WTC11 (cell line): Measurements from ENCODE around the gene C1orf159. TPM values are rescaled to one million over a fixed set of nuclear protein-coding genes. Genes with fewer than 3 reads are reported as not detected.

ENCODE experiments used
- ATAC-seq: fragments of 200-7000 bp; cut with Tn5 transposase; 2 replicates; pipeline ENCODE4 v1.10.0; 2021; ENCODE audit warnings: mild to moderate bottlenecking, moderate library complexity
- CTCF ChIA-PET: fragments of 300-600 bp; sonication (Branson Sonifier 250); formaldehyde crosslinking; loops from one replicate; lab custom pipeline; 2021; ENCODE audit warnings: antibody characterized with exemption; lab: Charles Lee
- POLR2A ChIA-PET: fragments of 350-600 bp; sonication (Branson Sonifier 250); formaldehyde crosslinking; loops from one replicate; lab custom pipeline; 2021; ENCODE audit warnings: antibody characterized with exemption; lab: Charles Lee
- DNase-seq: peaks from one replicate; pipeline ENCODE4 v3.0.0; 2021; ENCODE audit warnings: low spot score
- H3K27ac Mint-ChIP-seq: 2 replicates; pipeline ENCODE4 v1.8.0; 2021; ENCODE audit warnings: mixed read lengths
- H3K27me3 Mint-ChIP-seq: 2 replicates; pipeline ENCODE4 v1.8.0; 2021; ENCODE audit warnings: low read depth, mild to moderate bottlenecking, moderate library complexity, mixed read lengths
- H3K36me3 Mint-ChIP-seq: 2 replicates; pipeline ENCODE4 v1.8.0; 2021; ENCODE audit warnings: mixed read lengths
- H3K4me1 Mint-ChIP-seq: 2 replicates; pipeline ENCODE4 v1.8.0; 2022; ENCODE audit warnings: mixed read lengths
- H3K4me3 Mint-ChIP-seq: 2 replicates; pipeline ENCODE4 v1.8.0; 2021; ENCODE audit warnings: mild to moderate bottlenecking, moderate library complexity, mixed read lengths
- H3K9me3 Mint-ChIP-seq: 2 replicates; pipeline ENCODE4 v1.8.0; 2021; ENCODE audit warnings: mixed read lengths
- AR ChIP-seq: fragments of 250-450 bp; sonication (Bioruptor Pico); IDR thresholded peaks from 2 replicates; pipeline ENCODE4 v1.9.0; 2021; ENCODE audit warnings: mild to moderate bottlenecking
- ATF2 ChIP-seq: sonication (generic); formaldehyde crosslinking; IDR thresholded peaks from 2 replicates; pipeline ENCODE4 v1.8.1; 2022; ENCODE audit warnings: low read depth, missing genetic modification reagents, borderline replicate concordance
- ETV6 ChIP-seq: sonication (generic); formaldehyde crosslinking; IDR thresholded peaks from 2 replicates; pipeline ENCODE4 v1.8.1; 2022; ENCODE audit warnings: mild to moderate bottlenecking, missing genetic modification reagents
- HMGXB4 ChIP-seq: sonication (generic); formaldehyde crosslinking; IDR thresholded peaks from 2 replicates; pipeline ENCODE4 v1.8.1; 2023; ENCODE audit warnings: mild to moderate bottlenecking, moderate library complexity, missing genetic modification reagents
- MAX ChIP-seq: sonication (generic); formaldehyde crosslinking; IDR thresholded peaks from 2 replicates; pipeline ENCODE4 v1.8.0; 2022; ENCODE audit warnings: mild to moderate bottlenecking, missing genetic modification reagents
- NR1H2 ChIP-seq: sonication (generic); formaldehyde crosslinking; IDR thresholded peaks from 2 replicates; pipeline ENCODE4 v1.9.0; 2021; ENCODE audit warnings: mild to moderate bottlenecking, moderate library complexity, missing genetic modification reagents
- PRRX2 ChIP-seq: fragments of 250-450 bp; sonication (Bioruptor Pico); IDR thresholded peaks from 2 replicates; pipeline ENCODE4 v1.8.0; 2021; ENCODE audit warnings: mild to moderate bottlenecking
- RELA ChIP-seq: sonication (generic); formaldehyde crosslinking; IDR thresholded peaks from 2 replicates; pipeline ENCODE4 v1.8.1; 2022; ENCODE audit warnings: missing genetic modification reagents, mild to moderate bottlenecking, borderline replicate concordance
- TCF7 ChIP-seq: sonication (generic); formaldehyde crosslinking; IDR thresholded peaks from 2 replicates; pipeline ENCODE4 v1.8.0; 2022; ENCODE audit warnings: mild to moderate bottlenecking, low read depth, missing genetic modification reagents, moderate library complexity
- TEAD1 ChIP-seq: sonication (generic); formaldehyde crosslinking; IDR thresholded peaks from 2 replicates; pipeline ENCODE4 v1.8.0; 2022; ENCODE audit warnings: mild to moderate bottlenecking, missing genetic modification reagents
- ZNF121 ChIP-seq: sonication (generic); formaldehyde crosslinking; IDR thresholded peaks from 2 replicates; pipeline ENCODE4 v1.8.0; 2023; ENCODE audit warnings: missing genetic modification reagents
- ZNF416 ChIP-seq: fragments of 250-450 bp; sonication (Bioruptor Pico); IDR thresholded peaks from 2 replicates; pipeline ENCODE4 v1.9.0; 2021; ENCODE audit warnings: mild to moderate bottlenecking, inconsistent platforms
- ZNF423 ChIP-seq: fragments of 250-450 bp; sonication (Bioruptor Pico); IDR thresholded peaks from 2 replicates; pipeline ENCODE4 v2.1.2; 2022; ENCODE audit warnings: mild to moderate bottlenecking, moderate library complexity
- ZNF425 ChIP-seq: fragments of 250-450 bp; sonication (Bioruptor Pico); conservative IDR thresholded peaks from 2 replicates; pipeline ENCODE4 v1.9.0; 2021; ENCODE audit warnings: mild to moderate bottlenecking
- total RNA-seq: library from RNA; stranded (reverse); gene quantifications from 3 replicates; pipeline ENCODE4 v1.2.3, GENCODE V29; 2021
- TF ChIP-seq, protein P1 (sequence below): sonication (generic); formaldehyde crosslinking; IDR thresholded peaks from 2 replicates; pipeline ENCODE4 v1.8.1; 2023; ENCODE audit warnings: mild to moderate bottlenecking, missing genetic modification reagents, moderate library complexity
- TF ChIP-seq, protein P2 (sequence below): sonication (generic); formaldehyde crosslinking; IDR thresholded peaks from 2 replicates; pipeline ENCODE4 v1.8.1; 2022; ENCODE audit warnings: mild to moderate bottlenecking, moderate library complexity, missing genetic modification reagents
- TF ChIP-seq, protein P3 (sequence below): fragments of 250-450 bp; sonication (Bioruptor Pico); IDR thresholded peaks from 2 replicates; pipeline ENCODE4 v1.9.0; 2021; ENCODE audit warnings: mild to moderate bottlenecking

The C1orf159 gene
- total RNA-seq, 1 experiment from 2014 or later: 17.8 TPM

DNA sequence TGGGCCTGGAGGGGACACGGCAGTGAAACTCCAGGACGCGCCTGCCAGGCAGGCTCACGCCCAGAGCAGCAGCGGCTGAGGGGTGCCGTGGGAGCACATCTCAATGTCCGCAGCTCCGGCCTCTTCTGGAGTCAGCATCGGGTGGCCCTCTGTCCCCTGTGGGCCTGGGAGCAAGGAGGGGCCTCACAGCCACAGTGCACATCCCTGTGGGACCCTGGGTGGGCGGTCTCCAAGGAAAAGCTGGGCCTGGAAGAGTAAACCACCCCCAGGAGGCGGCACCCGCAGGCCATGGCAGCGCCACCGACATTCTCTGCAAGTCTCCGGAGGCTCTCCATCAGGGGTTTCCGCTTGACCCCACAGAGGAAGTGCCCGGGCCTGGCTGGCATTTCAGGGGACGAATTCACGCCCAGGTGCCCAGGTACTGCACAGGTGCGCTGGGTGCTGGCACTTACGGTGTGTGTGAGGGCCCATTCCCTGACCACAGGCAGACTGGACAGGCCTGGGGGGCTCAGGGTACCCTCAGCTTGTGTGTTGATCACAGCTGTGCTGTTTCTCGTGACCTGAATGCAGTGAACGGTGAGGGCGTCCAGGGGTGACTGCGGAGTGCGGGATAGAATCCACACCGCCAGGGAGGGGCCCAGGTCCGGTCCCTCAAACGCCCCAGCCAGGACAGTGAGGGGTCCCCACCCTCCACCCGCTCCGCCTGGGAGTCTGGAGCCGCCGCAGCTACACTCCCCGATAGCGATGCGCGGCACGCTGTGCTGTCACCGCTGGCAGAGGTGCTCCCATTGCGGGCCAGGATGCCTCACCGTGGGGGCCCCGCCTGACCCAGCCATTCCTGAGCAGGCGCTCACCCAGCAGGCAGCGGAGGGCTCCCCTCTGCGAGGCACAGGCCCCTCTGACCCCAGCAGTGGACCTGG is 25.2 kb downstream of the C1orf159 start:
- no peak for ATAC-seq
- Mint-ChIP-seq H3K9me3 (peaks cover 14% of the 10 kb centered on the region), H3K27me3 (peaks cover 11% of the 10 kb centered on the region), H3K4me1 (no peaks in the 10 kb centered on the region), H3K27ac (no peak overlapping the region), H3K36me3 (0 out of 2 replicates have a peak, but pooled peaks cover 7% of the 10 kb centered on the region), H3K4me3 (no peak overlapping the region)
- no peak for DNase-seq
- POLR2A ChIA-PET: no interaction called here
- TF ChIP-seq ZNF423 (CRISPR knock-in tag) (no peak), TCF7 (no peak), PRRX2 (CRISPR knock-in tag) (no peak), ETV6 (CRISPR knock-in tag) (no peak), ZNF416 (CRISPR knock-in tag) (no peak), ZNF425 (no peak), NR1H2 (no peak), ZNF121 (CRISPR knock-in tag) (no peak), MAX (CRISPR knock-in tag) (no peak), RELA (CRISPR knock-in tag) (no peak), ATF2 (CRISPR knock-in tag) (no peak), TEAD1 (CRISPR knock-in tag) (no peak), AR (CRISPR knock-in tag) (no peak), HMGXB4 (no peak)
- TF ChIP-seq, protein P1, sequence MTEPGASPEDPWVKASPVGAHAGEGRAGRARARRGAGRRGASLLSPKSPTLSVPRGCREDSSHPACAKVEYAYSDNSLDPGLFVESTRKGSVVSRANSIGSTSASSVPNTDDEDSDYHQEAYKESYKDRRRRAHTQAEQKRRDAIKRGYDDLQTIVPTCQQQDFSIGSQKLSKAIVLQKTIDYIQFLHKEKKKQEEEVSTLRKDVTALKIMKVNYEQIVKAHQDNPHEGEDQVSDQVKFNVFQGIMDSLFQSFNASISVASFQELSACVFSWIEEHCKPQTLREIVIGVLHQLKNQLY: no peak
- TF ChIP-seq, protein P2, sequence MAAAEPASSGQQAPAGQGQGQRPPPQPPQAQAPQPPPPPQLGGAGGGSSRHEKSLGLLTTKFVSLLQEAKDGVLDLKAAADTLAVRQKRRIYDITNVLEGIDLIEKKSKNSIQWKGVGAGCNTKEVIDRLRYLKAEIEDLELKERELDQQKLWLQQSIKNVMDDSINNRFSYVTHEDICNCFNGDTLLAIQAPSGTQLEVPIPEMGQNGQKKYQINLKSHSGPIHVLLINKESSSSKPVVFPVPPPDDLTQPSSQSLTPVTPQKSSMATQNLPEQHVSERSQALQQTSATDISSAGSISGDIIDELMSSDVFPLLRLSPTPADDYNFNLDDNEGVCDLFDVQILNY (CRISPR knock-in tag): no peak
- TF ChIP-seq, protein P3, sequence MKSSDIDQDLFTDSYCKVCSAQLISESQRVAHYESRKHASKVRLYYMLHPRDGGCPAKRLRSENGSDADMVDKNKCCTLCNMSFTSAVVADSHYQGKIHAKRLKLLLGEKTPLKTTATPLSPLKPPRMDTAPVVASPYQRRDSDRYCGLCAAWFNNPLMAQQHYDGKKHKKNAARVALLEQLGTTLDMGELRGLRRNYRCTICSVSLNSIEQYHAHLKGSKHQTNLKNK: no peak
- CTCF ChIA-PET: interaction anchor here (1.0 kb wide), 1 partner anchor 88 kb away, joined by 3 read pairs; no protein-coding TSS in a partner anchor
